ENCODE measurements around the gene DPY19L1.

DNA sequence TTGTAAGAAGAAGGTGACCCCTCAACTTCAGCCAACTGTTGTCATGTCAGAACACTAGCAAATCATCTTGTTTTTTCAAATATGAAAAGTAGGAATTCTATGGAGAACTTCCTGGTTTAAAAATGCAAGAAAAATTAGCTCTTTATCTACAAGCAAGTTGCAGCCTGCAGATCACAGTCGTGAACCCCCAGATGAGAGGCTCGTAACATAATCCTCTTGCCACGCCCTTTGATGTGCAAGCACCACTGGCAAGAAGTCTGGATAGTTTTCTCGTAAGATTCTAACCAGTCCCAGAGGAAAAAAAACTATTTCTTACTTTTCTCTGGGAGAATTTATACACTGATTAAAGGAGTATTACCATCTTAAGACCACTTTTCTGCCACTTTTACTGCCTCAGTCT is 132.3 kb downstream of the DPY19L1 start:
- TF ChIP-seq, protein P1, sequence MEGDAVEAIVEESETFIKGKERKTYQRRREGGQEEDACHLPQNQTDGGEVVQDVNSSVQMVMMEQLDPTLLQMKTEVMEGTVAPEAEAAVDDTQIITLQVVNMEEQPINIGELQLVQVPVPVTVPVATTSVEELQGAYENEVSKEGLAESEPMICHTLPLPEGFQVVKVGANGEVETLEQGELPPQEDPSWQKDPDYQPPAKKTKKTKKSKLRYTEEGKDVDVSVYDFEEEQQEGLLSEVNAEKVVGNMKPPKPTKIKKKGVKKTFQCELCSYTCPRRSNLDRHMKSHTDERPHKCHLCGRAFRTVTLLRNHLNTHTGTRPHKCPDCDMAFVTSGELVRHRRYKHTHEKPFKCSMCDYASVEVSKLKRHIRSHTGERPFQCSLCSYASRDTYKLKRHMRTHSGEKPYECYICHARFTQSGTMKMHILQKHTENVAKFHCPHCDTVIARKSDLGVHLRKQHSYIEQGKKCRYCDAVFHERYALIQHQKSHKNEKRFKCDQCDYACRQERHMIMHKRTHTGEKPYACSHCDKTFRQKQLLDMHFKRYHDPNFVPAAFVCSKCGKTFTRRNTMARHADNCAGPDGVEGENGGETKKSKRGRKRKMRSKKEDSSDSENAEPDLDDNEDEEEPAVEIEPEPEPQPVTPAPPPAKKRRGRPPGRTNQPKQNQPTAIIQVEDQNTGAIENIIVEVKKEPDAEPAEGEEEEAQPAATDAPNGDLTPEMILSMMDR (IDR thresholded peaks at IDR 0.05; ENCODE audit: low read depth, low read length, poor library complexity, severe bottlenecking), result no peak
- TF ChIP-seq EZH2phosphoT487 (IDR thresholded peaks at IDR 0.05; ENCODE audit: borderline replicate concordance, low read length), result no peak
